ENCODE data around the gene SSTR4. TPM values are rescaled to one million over a fixed set of nuclear protein-coding genes. Genes with fewer than 3 reads are reported as not detected.

Gene SSTR4
- total RNA-seq, 1 experiment from 2014 or later = not detected

DNA sequence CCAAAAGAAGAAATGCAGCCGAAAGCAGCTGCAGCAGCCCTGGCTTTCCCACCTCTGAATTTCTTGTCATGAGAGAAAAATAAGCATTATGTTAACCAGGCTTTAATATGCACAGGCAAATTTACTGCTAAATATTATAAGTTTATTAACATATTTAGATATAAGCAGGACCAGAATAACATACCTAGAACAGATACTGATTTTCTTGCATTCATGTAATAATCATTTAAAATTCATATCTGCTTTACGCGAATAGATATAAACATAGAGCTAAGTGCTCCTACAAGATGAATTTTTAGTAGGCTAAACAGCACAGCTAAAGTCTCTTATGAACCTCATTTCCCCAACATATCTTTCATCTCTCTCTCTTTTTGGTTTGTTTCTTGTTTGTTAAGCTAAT is 36.3 kb downstream of the SSTR4 start:
- intact Hi-C loops (cut with micrococcal nuclease; ENCODE audit: unreplicated experiment) = no loop called here
- H3K27me3 Mint-ChIP-seq (ENCODE audit: insufficient read depth, unreplicated experiment) = no peaks in the 10 kb centered on the region

GRCh38 chr20:23071996-23072395 is 36.9 kb downstream of the SSTR4 start:
- ChIA-PET CTCF (no interaction called here), POLR2A (no interaction called here)
- Mint-ChIP-seq H3K27me3 (ENCODE audit: insufficient read depth, unreplicated experiment) (no peaks in the 10 kb centered on the region), H3K36me3 (ENCODE audit: insufficient read depth, unreplicated experiment) (no peaks in the 10 kb centered on the region), H3K4me3 (ENCODE audit: unreplicated experiment) (no peak overlapping the region), H3K4me1 (ENCODE audit: low read depth, unreplicated experiment) (peaks cover under 1% of the 10 kb centered on the region), H3K27ac (ENCODE audit: unreplicated experiment) (no peak overlapping the region), H3K9me3 (ENCODE audit: unreplicated experiment) (no peaks in the 10 kb centered on the region)
- DNase-seq = no peak
- no peak overlapping the region for H3K4me3 ChIP-seq (ENCODE audit: low read depth, low read length)
- H3K27me3 ChIP-seq (replicated peaks; ENCODE audit: control insufficient read depth, insufficient read depth, low read length) = no peaks in the 10 kb centered on the region
- no peak for TF ChIP-seq CTCF (IDR thresholded peaks at IDR 0.05; ENCODE audit: insufficient read depth in 1 of 2, low read depth in 1 of 2, low read length in 1 of 2, severe bottlenecking in 1 of 2, unreplicated experiment in 1 of 2)
- H3K36me3 ChIP-seq (ENCODE audit: control insufficient read depth, insufficient read depth, low read length) = no peaks in the 10 kb centered on the region
- H3K9me3 ChIP-seq = no peaks in the 10 kb centered on the region
- no TSS peak for BruUV-seq (replicated peaks)
- intact Hi-C loops (cut with micrococcal nuclease; ENCODE audit: unreplicated experiment) = no loop called here
- H3K4me1 ChIP-seq = peaks cover 2% of the 10 kb centered on the region

More for the DNA sequence above, 36.3 kb downstream of the SSTR4 start:
- POLR2A ChIA-PET = no interaction called here
- no peak overlapping the region for H3K4me3 Mint-ChIP-seq (ENCODE audit: unreplicated experiment)
- DNase-seq = no peak
- no peaks in the 10 kb centered on the region for H3K9me3 Mint-ChIP-seq (ENCODE audit: unreplicated experiment)
- no peaks in the 10 kb centered on the region for H3K36me3 Mint-ChIP-seq (ENCODE audit: insufficient read depth, unreplicated experiment)
- CTCF ChIA-PET = no interaction called here
- peaks cover 6% of the 10 kb centered on the region for H3K4me1 Mint-ChIP-seq (ENCODE audit: low read depth, unreplicated experiment)
- BruUV-seq (replicated peaks) = no TSS peak
- no peak overlapping the region for H3K4me3 ChIP-seq (ENCODE audit: low read depth, low read length)
- H3K4me1 ChIP-seq = peaks cover 8% of the 10 kb centered on the region
- no peaks in the 10 kb centered on the region for H3K27me3 ChIP-seq (replicated peaks; ENCODE audit: control insufficient read depth, insufficient read depth, low read length)
- H3K9me3 ChIP-seq = no peaks in the 10 kb centered on the region
- no peaks in the 10 kb centered on the region for H3K36me3 ChIP-seq (ENCODE audit: control insufficient read depth, insufficient read depth, low read length)
- H3K27ac Mint-ChIP-seq (ENCODE audit: unreplicated experiment) = no peak overlapping the region
- TF ChIP-seq CTCF (IDR thresholded peaks at IDR 0.05; ENCODE audit: insufficient read depth in 1 of 2, low read depth in 1 of 2, low read length in 1 of 2, severe bottlenecking in 1 of 2, unreplicated experiment in 1 of 2) = no peak

DNA sequence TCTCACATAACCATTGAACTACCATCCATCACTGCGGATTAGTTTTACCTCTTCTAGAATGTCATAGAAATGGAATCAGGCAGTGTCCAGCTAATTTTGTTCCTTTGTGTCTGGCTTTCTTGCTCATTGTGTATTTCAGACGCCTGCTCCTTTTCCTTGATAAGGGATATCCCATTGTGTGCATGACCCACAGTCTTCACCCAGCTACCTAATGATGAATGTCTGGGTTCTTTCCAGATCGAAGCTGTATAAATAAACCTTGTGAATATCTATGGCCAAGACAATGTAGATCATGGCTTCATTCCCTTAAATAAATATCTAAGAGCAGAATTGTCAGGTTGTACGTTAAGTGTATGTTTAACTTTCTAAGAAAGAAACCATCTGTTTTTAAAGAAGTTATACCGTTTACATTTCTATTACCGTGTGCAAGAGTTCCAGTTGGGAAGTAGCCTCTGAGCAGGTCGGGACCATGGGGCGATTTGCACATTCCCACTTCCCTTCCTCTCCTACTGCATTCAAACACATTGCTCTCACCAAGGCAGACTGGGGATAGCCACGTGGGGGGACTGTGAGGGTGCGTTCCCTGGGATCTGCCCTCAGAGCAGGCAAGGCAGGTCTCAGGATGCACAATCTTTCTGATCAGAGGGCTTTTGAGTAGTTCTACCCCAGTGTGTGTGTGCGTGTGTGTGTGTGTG is 37.9 kb downstream of the SSTR4 start:
- Mint-ChIP-seq H3K36me3 (ENCODE audit: insufficient read depth, unreplicated experiment) (no peaks in the 10 kb centered on the region), H3K27me3 (ENCODE audit: insufficient read depth, unreplicated experiment) (no peaks in the 10 kb centered on the region), H3K4me3 (ENCODE audit: unreplicated experiment) (no peak overlapping the region), H3K27ac (ENCODE audit: unreplicated experiment) (no peak overlapping the region), H3K9me3 (ENCODE audit: unreplicated experiment) (no peaks in the 10 kb centered on the region), H3K4me1 (ENCODE audit: low read depth, unreplicated experiment) (no peaks in the 10 kb centered on the region)
- no peak for TF ChIP-seq CTCF (IDR thresholded peaks at IDR 0.05; ENCODE audit: insufficient read depth in 1 of 2, low read depth in 1 of 2, low read length in 1 of 2, severe bottlenecking in 1 of 2, unreplicated experiment in 1 of 2)
- H3K4me3 ChIP-seq (ENCODE audit: low read depth, low read length) = no peak overlapping the region
- BruUV-seq (replicated peaks) = no TSS peak
- no peaks in the 10 kb centered on the region for H3K36me3 ChIP-seq (ENCODE audit: control insufficient read depth, insufficient read depth, low read length)
- intact Hi-C loops (cut with micrococcal nuclease; ENCODE audit: unreplicated experiment) = no loop called here
- DNase-seq = no peak
- ChIA-PET POLR2A (no interaction called here), CTCF (no interaction called here)
- H3K4me1 ChIP-seq = peaks cover 2% of the 10 kb centered on the region; the same call in 1 of the 2 replicates
- H3K9me3 ChIP-seq = no peaks in the 10 kb centered on the region
- no peaks in the 10 kb centered on the region for H3K27me3 ChIP-seq (replicated peaks; ENCODE audit: control insufficient read depth, insufficient read depth, low read length)

All from Caco-2 (cell line).